GM12878 (cell line): Measurements from ENCODE around the gene SIK1.
"Not testable (repeated sequence)": the region's sequence is repeated elsewhere in the genome, so short reads cannot be mapped to it uniquely, and the experiment has no call there.

Experiments
- CEBPB ChIP-seq, 2 experiments: fragments of 150-350 bp in 1 of 2; IDR thresholded peaks; 2 replicates each; pipeline ENCODE4 v1.6.1; 2012 to 2014; ENCODE audit warnings: low read depth in 2 of 2, low read length in 2 of 2, borderline replicate concordance in 1 of 2, inconsistent platforms in 1 of 2
- CTCF ChIP-seq, 3 experiments: IDR thresholded peaks in 2 of 3; conservative IDR thresholded peaks in 1 of 3; 2 replicates each; pipeline ENCODE4 v1.5.1; 2011; ENCODE audit warnings: low read depth in 3 of 3, low read length in 3 of 3, mild to moderate bottlenecking in 3 of 3, control low read depth in 2 of 3, moderate library complexity in 2 of 3, inconsistent platforms in 1 of 3, mixed read lengths in 1 of 3; ENCODE audit not compliant: control insufficient read depth in 2 of 3, insufficient read depth in 1 of 3; ENCODE audit errors: extremely low read depth in 1 of 3
- EP300 ChIP-seq, 2 experiments: fragments of 150-350 bp in 1 of 2; IDR thresholded peaks; 2 replicates each; pipeline ENCODE4 v1.6.1; 2011 to 2012; ENCODE audit warnings: low read depth in 2 of 2, low read length in 2 of 2, borderline replicate concordance in 1 of 2, improper control_type of control experiment in 1 of 2, inconsistent platforms in 1 of 2; ENCODE audit not compliant: control insufficient read depth in 1 of 2

GRCh38 chr21:43426404-43427241, at the start of gene SIK1:
- TF ChIP-seq CTCF (IDR thresholded peaks at IDR 0.05 in 2 of 3, conservative IDR thresholded peaks at IDR 0.05 in 1 of 3; ENCODE audit: control insufficient read depth in 2 of 3, extremely low read depth in 1 of 3, insufficient read depth in 1 of 3, low read depth in 3 of 3, low read length in 3 of 3); EP300 (IDR thresholded peaks at IDR 0.05; ENCODE audit: borderline replicate concordance in 1 of 2, control insufficient read depth in 1 of 2, low read depth in 2 of 2, low read length in 2 of 2); CEBPB (IDR thresholded peaks at IDR 0.05; ENCODE audit: borderline replicate concordance in 1 of 2, low read depth in 2 of 2, low read length in 2 of 2): not testable (repeated sequence)
